ENCODE results near the gene PLCD4.
A peak's percentile ranks its signal among the peaks of the same experiment; 100 is the strongest.

Gene PLCD4

GRCh38 chr2:218671097-218671653 is 63.5 kb downstream of the PLCD4 start:
- DNase-seq, result no peak

- DNase-seq, result peak; percentile 82
These were observed 64.2 kb downstream of the PLCD4 start, which contains the start of the genes RNF25 and STK36 for GRCh38 chr2:218671654-218672566. Gene RNF25 (minus strand): TSS chr2:218672002. CDS start chr2:218671970, 32 bp downstream. Gene STK36 (plus strand): TSS chr2:218672086. CDS start chr2:218672830, 744 bp downstream.

- peak; percentile 93 for DNase-seq
These were observed 71.4 kb downstream of the PLCD4 start for GRCh38 chr2:218679119-218679518.

GRCh38 chr2:218680061-218680460 is 72.4 kb downstream of the PLCD4 start:
- no peak for DNase-seq

All from suppressor macrophage treated with lipopolysaccharide for 4 hours (primary cell).